ENCODE data around the gene DDX10. TPM values are rescaled to one million over a fixed set of nuclear protein-coding genes. Genes with fewer than 3 reads are reported as not detected.

Gene DDX10
- total and polyA plus RNA-seq, 4 donors: 8.0 to 11.8 (median 9.0) TPM

- H3K4me3 ChIP-seq (ENCODE audit: low read depth in 1 of 3, low read length in 3 of 3): no peak overlapping the region
- TF ChIP-seq YY1 (IDR thresholded peaks at IDR 0.05): no peak
- no peak for TF ChIP-seq TAF1 (conservative IDR thresholded peaks at IDR 0.05)
- TF ChIP-seq HNF4A (conservative IDR thresholded peaks at IDR 0.05): no peak
- TF ChIP-seq JUND (IDR thresholded peaks at IDR 0.05): no peak
- no peak for TF ChIP-seq EGR1 (IDR thresholded peaks at IDR 0.05; ENCODE audit: low read depth in 2 of 2)
- no peak for TF ChIP-seq FOXA1 (IDR thresholded peaks at IDR 0.05)
- TF ChIP-seq CTCF (IDR thresholded peaks at IDR 0.05; ENCODE audit: low read depth, low read length, missing input control): no peak
- TF ChIP-seq REST (IDR thresholded peaks at IDR 0.05): no peak
- TF ChIP-seq NR2F2 (IDR thresholded peaks at IDR 0.05): no peak
- no peak for TF ChIP-seq MAX (IDR thresholded peaks at IDR 0.05)
- TF ChIP-seq RXRA (IDR thresholded peaks at IDR 0.05): no peak
- H3K9me3 ChIP-seq (ENCODE audit: control insufficient read depth in 4 of 4, low read length in 3 of 4): peaks cover 0 to 6% (median 1%) of the 10 kb centered on the region in 4 donors
- no peak for DNase-seq (ENCODE audit: low spot score)
- WGBS: 87% methylated on average over 7 of the region's 7 CpGs
- no peak overlapping the region for H3K9ac ChIP-seq (ENCODE audit: low read depth in 1 of 2, low read length in 2 of 2)
- H3K36me3 ChIP-seq (ENCODE audit: control insufficient read depth in 4 of 4, insufficient read depth in 3 of 4, low read depth in 1 of 4, low read length in 3 of 4): no peaks in the 10 kb centered on the region
- no peaks in the 10 kb centered on the region for H3K27me3 ChIP-seq (ENCODE audit: control insufficient read depth in 4 of 4, insufficient read depth in 4 of 4, low read length in 3 of 4)
- no peaks in the 10 kb centered on the region for H3K4me1 ChIP-seq (ENCODE audit: control insufficient read depth in 4 of 4, insufficient read depth in 4 of 4, low read length in 3 of 4)
- H3K27ac ChIP-seq (ENCODE audit: low read depth in 1 of 2, low read length in 2 of 2): no peak overlapping the region
Measured at GRCh38 chr11:108947654-108948570, 283.0 kb downstream of the DDX10 start.

- Histone ChIP-seq H3K4me1 (ENCODE audit: control insufficient read depth in 4 of 4, insufficient read depth in 4 of 4, low read length in 3 of 4) (no peaks in the 10 kb centered on the region), H3K27me3 (ENCODE audit: control insufficient read depth in 4 of 4, insufficient read depth in 4 of 4, low read length in 3 of 4) (no peaks in the 10 kb centered on the region), H3K4me3 (ENCODE audit: low read depth in 1 of 3, low read length in 3 of 3) (no peak overlapping the region), H3K27ac (ENCODE audit: low read depth in 1 of 2, low read length in 2 of 2) (no peak overlapping the region), H3K36me3 (ENCODE audit: control insufficient read depth in 4 of 4, insufficient read depth in 3 of 4, low read depth in 1 of 4, low read length in 3 of 4) (no peaks in the 10 kb centered on the region), H3K9ac (ENCODE audit: low read depth in 1 of 2, low read length in 2 of 2) (no peak overlapping the region), H3K9me3 (ENCODE audit: control insufficient read depth in 4 of 4, low read length in 3 of 4) (no peaks in the 10 kb centered on the region)
- no peak for DNase-seq (ENCODE audit: low spot score)
- 87% methylated on average over 7 of the region's 7 CpGs for WGBS
- no peak for TF ChIP-seq YY1 (IDR thresholded peaks at IDR 0.05)
- TF ChIP-seq MAX (IDR thresholded peaks at IDR 0.05): no peak
- TF ChIP-seq SP1 (IDR thresholded peaks at IDR 0.05): no peak
- TF ChIP-seq REST (IDR thresholded peaks at IDR 0.05): no peak
- TF ChIP-seq CTCF (IDR thresholded peaks at IDR 0.05; ENCODE audit: low read depth, low read length, missing input control): no peak
- no peak for TF ChIP-seq RAD21 (IDR thresholded peaks at IDR 0.05)
Measured at GRCh38 chr11:108958368-108959104, 293.7 kb downstream of the DDX10 start.
